K562 (cell line): Measurements from ENCODE around the gene ATP6V0C. TPM values are rescaled to one million over a fixed set of nuclear protein-coding genes. Genes with fewer than 3 reads are reported as not detected.
A peak's percentile ranks its signal among the peaks of the same experiment; 100 is the strongest.

ENCODE experiments used
- ARID1B ChIP-seq: fragments of 450-650 bp; IDR thresholded peaks from 2 replicates; pipeline ENCODE4 v1.6.1; 2016; ENCODE audit warnings: antibody characterized with exemption, mild to moderate bottlenecking, inconsistent platforms
- COPS2 ChIP-seq: fragments of 450-650 bp; conservative IDR thresholded peaks from 2 replicates; pipeline ENCODE4 v1.6.1; 2016; ENCODE audit warnings: mild to moderate bottlenecking, moderate library complexity
- HDAC1 ChIP-seq, 2 experiments: fragments of 450-650 bp; IDR thresholded peaks; 2 replicates each; pipeline ENCODE4 v1.6.1; 2016 to 2017; ENCODE audit warnings: inconsistent platforms in 1 of 2, mild to moderate bottlenecking in 1 of 2, moderate library complexity in 1 of 2
- KLF13 ChIP-seq: fragments of 450-650 bp; IDR thresholded peaks from 2 replicates; pipeline ENCODE4 v1.6.1; 2016; ENCODE audit warnings: missing genetic modification characterization, low read depth, mild to moderate bottlenecking, missing compliant biosample characterization, moderate library complexity, borderline replicate concordance
- MAZ ChIP-seq, 2 experiments: fragments of 450-650 bp in 1 of 2; sonication (generic) in 1 of 2; formaldehyde crosslinking; IDR thresholded peaks in 1 of 2; conservative IDR thresholded peaks in 1 of 2; 2 replicates each; pipeline versions ENCODE4 v1.4.0 to v1.5.0; 2020; ENCODE audit warnings: mild to moderate bottlenecking in 1 of 2, missing genetic modification reagents in 1 of 2
- PREB ChIP-seq: sonication (generic); formaldehyde crosslinking; IDR thresholded peaks from 2 replicates; pipeline ENCODE4 v1.8.1; 2023; ENCODE audit warnings: mild to moderate bottlenecking, missing genetic modification reagents
- RAD51 ChIP-seq: fragments of 450-650 bp; IDR thresholded peaks from 2 replicates; pipeline ENCODE4 v1.7.1; 2016; ENCODE audit warnings: low read depth, mild to moderate bottlenecking, borderline replicate concordance
- RBM22 ChIP-seq: fragments of 200-400 bp; formaldehyde crosslinking; IDR thresholded peaks from 2 replicates; pipeline ENCODE4 v1.6.1; 2018; ENCODE audit warnings: low read length, low read depth; ENCODE audit not compliant: poor library complexity, severe bottlenecking
- SP1 ChIP-seq: sonication (generic); formaldehyde crosslinking; IDR thresholded peaks from 2 replicates; pipeline ENCODE4 v1.8.1; 2022; ENCODE audit warnings: mild to moderate bottlenecking, missing genetic modification reagents
- THRA ChIP-seq: fragments of 450-650 bp; IDR thresholded peaks from 2 replicates; pipeline ENCODE4 v1.6.1; 2017; ENCODE audit warnings: mild to moderate bottlenecking, moderate library complexity
- ZBTB11 ChIP-seq, 3 experiments: fragments of 200-800 bp in 1 of 3; fragments of 250-450 bp in 1 of 3; fragments of 450-650 bp in 1 of 3; sonication (Bioruptor Pico) in 1 of 3; sonication (Bioruptor generic) in 1 of 3; formaldehyde crosslinking in 1 of 3; IDR thresholded peaks; 2 replicates each; pipeline versions ENCODE4 v1.6.1 to v1.8.0; 2016 to 2022; ENCODE audit warnings: mild to moderate bottlenecking in 2 of 3, missing genetic modification characterization in 2 of 3, missing compliant biosample characterization in 1 of 3, moderate library complexity in 1 of 3
- ZNF253 ChIP-seq: fragments of 250-450 bp; sonication (Bioruptor Pico); conservative IDR thresholded peaks from 2 replicates; pipeline ENCODE4 v1.6.1; 2021; ENCODE audit warnings: mild to moderate bottlenecking
- ZNF766 ChIP-seq: fragments of 200-800 bp; sonication (Bioruptor generic); conservative IDR thresholded peaks from 2 replicates; pipeline ENCODE4 v1.6.1; 2016; ENCODE audit warnings: missing genetic modification characterization, missing compliant biosample characterization
- polyA plus RNA-seq, 8 experiments: library from polyadenylated mRNA; depleted of rRNA in 4 of 8; stranded (reverse) in 5 of 8; unstranded in 3 of 8; fragments of >200 nt; fragmentation: Nextera tagmentation in 2 of 8; fragmentation: Illumina TruSeq in 1 of 8; extraction: Ambion mirVana in 2 of 8; extraction: Trizol in 1 of 8; gene quantifications; 2 replicates each; pipeline versions ENCODE4 v1.2.1 to v1.2.3, GENCODE V29; 2011 to 2014; ENCODE audit warnings: inconsistent platforms in 1 of 8, missing spikeins in 1 of 8
- total RNA-seq, 7 experiments: library from RNA; depleted of rRNA in 6 of 7; stranded (reverse); fragments of >200 nt in 6 of 7; fragmentation: Illumina TruSeq in 2 of 7; extraction: Trizol in 2 of 7; gene quantifications; 2 replicates each; pipeline versions ENCODE4 v1.2.1 to v1.2.3, GENCODE V29; 2011 to 2021; ENCODE audit warnings: low replicate concordance in 1 of 7
- TF ChIP-seq, protein P1 (sequence below): fragments of 200-400 bp; formaldehyde crosslinking; IDR thresholded peaks from 2 replicates; pipeline ENCODE4 v1.6.1; 2017; ENCODE audit warnings: mild to moderate bottlenecking, low read depth, low read length, moderate library complexity
- TF ChIP-seq, protein P2 (sequence below): fragments of 450-650 bp; IDR thresholded peaks from 2 replicates; pipeline ENCODE4 v1.6.1; 2016; ENCODE audit warnings: antibody characterized with exemption

The ATP6V0C gene
- total and polyA plus RNA-seq, 9 of the 15 experiments (the other 6 are each of a cell fraction or from before 2014, with no cell fraction given), result 2.9 to 228 (median 22.7) TPM

DNA sequence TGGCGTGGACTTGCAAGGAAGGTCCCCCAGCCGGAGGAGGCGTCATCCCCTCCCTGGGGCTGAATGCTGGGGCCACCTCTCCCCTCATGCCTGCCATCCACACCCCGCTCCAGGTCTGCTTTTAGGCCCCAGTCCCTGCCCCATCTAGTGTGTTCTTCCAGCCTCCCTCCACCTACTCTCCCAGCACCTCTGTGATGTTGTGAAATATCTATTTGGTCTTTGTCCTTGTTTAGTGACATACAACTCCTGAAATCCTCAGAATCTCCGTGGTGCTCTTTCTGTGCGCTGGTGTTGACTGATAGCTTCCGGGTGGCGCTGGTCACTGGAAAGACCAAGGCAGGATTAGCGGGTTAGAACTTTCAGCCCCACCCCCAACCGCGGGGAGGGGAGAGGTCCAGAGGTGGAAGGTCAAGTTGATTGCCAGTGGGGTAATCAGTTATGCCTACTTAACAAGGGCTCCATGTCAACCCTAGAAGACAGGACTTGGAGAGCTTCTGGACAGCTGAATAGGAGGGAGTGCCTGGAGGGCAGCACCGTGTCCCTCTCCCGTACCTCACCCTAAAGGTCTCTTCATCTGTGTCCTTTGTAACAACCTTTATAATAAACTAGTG is 28.7 kb upstream of the ATP6V0C start (continued):
- TF ChIP-seq, protein P1, sequence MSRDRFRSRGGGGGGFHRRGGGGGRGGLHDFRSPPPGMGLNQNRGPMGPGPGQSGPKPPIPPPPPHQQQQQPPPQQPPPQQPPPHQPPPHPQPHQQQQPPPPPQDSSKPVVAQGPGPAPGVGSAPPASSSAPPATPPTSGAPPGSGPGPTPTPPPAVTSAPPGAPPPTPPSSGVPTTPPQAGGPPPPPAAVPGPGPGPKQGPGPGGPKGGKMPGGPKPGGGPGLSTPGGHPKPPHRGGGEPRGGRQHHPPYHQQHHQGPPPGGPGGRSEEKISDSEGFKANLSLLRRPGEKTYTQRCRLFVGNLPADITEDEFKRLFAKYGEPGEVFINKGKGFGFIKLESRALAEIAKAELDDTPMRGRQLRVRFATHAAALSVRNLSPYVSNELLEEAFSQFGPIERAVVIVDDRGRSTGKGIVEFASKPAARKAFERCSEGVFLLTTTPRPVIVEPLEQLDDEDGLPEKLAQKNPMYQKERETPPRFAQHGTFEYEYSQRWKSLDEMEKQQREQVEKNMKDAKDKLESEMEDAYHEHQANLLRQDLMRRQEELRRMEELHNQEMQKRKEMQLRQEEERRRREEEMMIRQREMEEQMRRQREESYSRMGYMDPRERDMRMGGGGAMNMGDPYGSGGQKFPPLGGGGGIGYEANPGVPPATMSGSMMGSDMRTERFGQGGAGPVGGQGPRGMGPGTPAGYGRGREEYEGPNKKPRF, result no peak
- TF ChIP-seq HDAC1 (IDR thresholded peaks at IDR 0.05) (peak in 1 of 2 experiments; percentile 21; a peak in 2 of 4 replicates), MAZ (CRISPR knock-in tag; conservative IDR thresholded peaks at IDR 0.05 in 1 of 2, IDR thresholded peaks at IDR 0.05 in 1 of 2) (peak in 1 of 2 experiments; percentile 60; a peak in 2 of 4 replicates), RBM22 (no peak), ZBTB11 (CRISPR knock-in tag; IDR thresholded peaks at IDR 0.05) (peak in 1 of 3 experiments; percentile 24; a peak in 1 of 6 replicates), THRA (no peak), RAD51 (no peak), SP1 (CRISPR knock-in tag) (no peak), ARID1B (peak; percentile 33), KLF13 (tag) (no peak), PREB (CRISPR knock-in tag) (no peak), COPS2 (no peak), ZNF253 (CRISPR knock-in tag) (no peak), ZNF766 (CRISPR knock-in tag) (no peak)
- TF ChIP-seq, protein P2, sequence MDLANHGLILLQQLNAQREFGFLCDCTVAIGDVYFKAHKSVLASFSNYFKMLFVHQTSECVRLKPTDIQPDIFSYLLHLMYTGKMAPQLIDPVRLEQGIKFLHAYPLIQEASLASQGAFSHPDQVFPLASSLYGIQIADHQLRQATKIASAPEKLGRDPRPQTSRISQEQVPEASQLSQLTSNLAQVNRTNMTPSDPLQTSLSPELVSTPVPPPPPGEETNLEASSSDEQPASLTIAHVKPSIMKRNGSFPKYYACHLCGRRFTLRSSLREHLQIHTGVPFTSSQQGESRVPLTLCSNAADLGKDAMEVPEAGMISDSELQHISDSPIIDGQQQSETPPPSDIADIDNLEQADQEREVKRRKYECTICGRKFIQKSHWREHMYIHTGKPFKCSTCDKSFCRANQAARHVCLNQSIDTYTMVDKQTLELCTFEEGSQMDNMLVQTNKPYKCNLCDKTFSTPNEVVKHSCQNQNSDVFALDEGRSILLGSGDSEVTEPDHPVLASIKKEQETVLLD, result peak; percentile 48; the same call in 1 of the 2 replicates
